SK-N-SH (cell line): ENCODE data around the gene ACVRL1. TPM values are rescaled to one million over a fixed set of nuclear protein-coding genes. Genes with fewer than 3 reads are reported as not detected.

ENCODE experiments used
- CTCF ChIA-PET: fragments of 300-600, 350-600 bp; formaldehyde crosslinking; extraction: SDS; loops from one replicate; lab custom pipeline; 2021; lab: Yijun Ruan, JAX
- POLR2A ChIA-PET: fragments of 350-600 bp; sonication (Branson Sonifier 250); formaldehyde crosslinking; extraction: SDS; loops from one replicate; lab custom pipeline; 2020; ENCODE audit warnings: antibody characterized with exemption, inconsistent platforms; lab: Yijun Ruan, JAX
- DNase-seq: peaks from one replicate; pipeline ENCODE4 v3.0.0; 2012
- H2AFZ ChIP-seq: fragments of 200-600 bp; sonication (generic); 2 replicates; pipeline ENCODE4 v1.8.1; 2016; ENCODE audit warnings: antibody characterized with exemption, mild to moderate bottlenecking, low read depth
- H3F3A ChIP-seq: fragments of 200-600 bp; sonication (generic); replicated peaks from 2 replicates; pipeline ENCODE3; 2016; ENCODE audit warnings: antibody characterized with exemption, mild to moderate bottlenecking; ENCODE audit not compliant: insufficient read depth
- H3K27ac ChIP-seq, 2 experiments: fragments of 200-500 bp in 1 of 2; fragments of 200-600 bp in 1 of 2; sonication (Bioruptor generic) in 1 of 2; sonication (generic), shearing (Covaris generic) in 1 of 2; 2 replicates each; pipeline versions ENCODE4 v1.5.1 to v1.6.1; 2014 to 2016; ENCODE audit warnings: low read depth in 2 of 2, inconsistent platforms in 1 of 2, low read length in 1 of 2, mild to moderate bottlenecking in 1 of 2, mixed read lengths in 1 of 2
- H3K27me3 ChIP-seq: fragments of 200-600 bp; sonication (generic), shearing (Covaris generic); 2 replicates; pipeline ENCODE4 v1.6.1; 2016; ENCODE audit warnings: mixed run types; ENCODE audit not compliant: insufficient read depth
- H3K36me3 ChIP-seq, 2 experiments: fragments of 200-500 bp in 1 of 2; fragments of 200-600 bp in 1 of 2; sonication (Bioruptor generic) in 1 of 2; sonication (generic) in 1 of 2; replicated peaks in 1 of 2; 2 replicates each; pipeline versions ENCODE3 to v1.5.1; 2014 to 2016; ENCODE audit warnings: low read length in 1 of 2, mild to moderate bottlenecking in 1 of 2; ENCODE audit not compliant: insufficient read depth in 2 of 2, control insufficient read depth in 1 of 2
- H3K4me1 ChIP-seq, 2 experiments: fragments of 200-500 bp in 1 of 2; fragments of 200-600 bp in 1 of 2; sonication (Bioruptor generic) in 1 of 2; sonication (generic), shearing (Covaris generic) in 1 of 2; 2 replicates each; pipeline versions ENCODE4 v1.5.1 to v1.6.1; 2014 to 2016; ENCODE audit warnings: low read depth in 1 of 2, low read length in 1 of 2, mixed run types in 1 of 2; ENCODE audit not compliant: insufficient read depth in 2 of 2, control insufficient read depth in 1 of 2
- H3K4me2 ChIP-seq: fragments of 200-600 bp; sonication (generic), shearing (Covaris generic); 2 replicates; pipeline ENCODE4 v1.6.1; 2017; ENCODE audit warnings: mixed run types
- H3K4me3 ChIP-seq, 2 experiments: fragments of 200-500 bp in 1 of 2; fragments of 200-600 bp in 1 of 2; sonication (Bioruptor generic) in 1 of 2; sonication (generic), shearing (Covaris generic) in 1 of 2; 2 replicates each; pipeline versions ENCODE4 v1.5.1 to v1.8.1; 2014 to 2016; ENCODE audit warnings: low read depth in 2 of 2, inconsistent platforms in 1 of 2, low read length in 1 of 2, mild to moderate bottlenecking in 1 of 2, mixed read lengths in 1 of 2, moderate library complexity in 1 of 2
- H3K79me2 ChIP-seq: fragments of 200-600 bp; sonication (generic); 2 replicates; pipeline ENCODE4 v1.8.1; 2017; ENCODE audit warnings: mild to moderate bottlenecking; ENCODE audit not compliant: insufficient read depth
- H3K9ac ChIP-seq: fragments of 200-600 bp; sonication (generic); 2 replicates; pipeline ENCODE4 v1.6.1; 2017; ENCODE audit warnings: mixed run types
- H3K9me2 ChIP-seq: fragments of 200-600 bp; sonication (generic); 2 replicates; pipeline ENCODE4 v1.6.1; 2017; ENCODE audit warnings: mixed run types
- H3K9me3 ChIP-seq: fragments of 200-600 bp; sonication (generic); 2 replicates; pipeline ENCODE4 v1.6.1; 2017; ENCODE audit warnings: mixed run types, mild to moderate bottlenecking, moderate library complexity
- H4K20me1 ChIP-seq: fragments of 200-600 bp; sonication (generic); 2 replicates; pipeline ENCODE4 v1.6.1; 2017; ENCODE audit warnings: mild to moderate bottlenecking, mixed run types; ENCODE audit not compliant: insufficient read depth
- CHD2 ChIP-seq: fragments of 150-350 bp; IDR thresholded peaks from 2 replicates; pipeline ENCODE4 v1.6.1; 2018; ENCODE audit warnings: low read length; ENCODE audit not compliant: partially characterized antibody
- CTCF ChIP-seq: fragments of 200-600 bp; sonication (generic); IDR thresholded peaks from 2 replicates; pipeline ENCODE4 v1.6.1; 2017; ENCODE audit warnings: antibody characterized with exemption, mild to moderate bottlenecking, moderate library complexity
- EP300 ChIP-seq, 2 experiments: IDR thresholded peaks; 2 replicates each; pipeline versions ENCODE4 v1.4.0 to v1.6.1; 2012; ENCODE audit warnings: borderline replicate concordance in 1 of 2, low read depth in 1 of 2, low read length in 1 of 2
- FOSL2 ChIP-seq: IDR thresholded peaks from 2 replicates; pipeline ENCODE4 v1.4.0; 2012; ENCODE audit warnings: low read depth, mild to moderate bottlenecking, moderate library complexity, borderline replicate concordance
- FOXJ3 ChIP-seq: sonication (generic); formaldehyde crosslinking; IDR thresholded peaks from 2 replicates; pipeline ENCODE4 v1.5.1; 2020; ENCODE audit warnings: mild to moderate bottlenecking, missing genetic modification reagents
- GABPA ChIP-seq: IDR thresholded peaks from 2 replicates; pipeline ENCODE4 v1.4.0; 2012; ENCODE audit warnings: low read depth, mild to moderate bottlenecking
- MEF2A ChIP-seq: IDR thresholded peaks from 2 replicates; pipeline ENCODE4 v1.4.0; 2012; ENCODE audit warnings: low read depth, borderline replicate concordance
- NFIC ChIP-seq: IDR thresholded peaks from 2 replicates; pipeline ENCODE4 v1.4.0; 2012; ENCODE audit warnings: borderline replicate concordance
- PBX3 ChIP-seq: IDR thresholded peaks from 2 replicates; pipeline ENCODE4; 2012
- RFX5 ChIP-seq: IDR thresholded peaks from 2 replicates; pipeline ENCODE4 v1.6.1; 2012; ENCODE audit warnings: mild to moderate bottlenecking, improper control_type of control experiment, low read length
- RXRA ChIP-seq: IDR thresholded peaks from 2 replicates; pipeline ENCODE4 v1.4.0; 2012; ENCODE audit warnings: low read depth, mild to moderate bottlenecking, borderline replicate concordance
- TCF12 ChIP-seq: IDR thresholded peaks from 2 replicates; pipeline ENCODE4 v1.4.0; 2012
- WGBS: methylation state at CpG from one replicate; pipeline ENCODE4 v1.1.6; 2017; ENCODE audit warnings: low lambda C conversion rate; 5-methylcytosine and 5-hydroxymethylcytosine counted together
- polyA plus RNA-seq, 3 experiments: library from polyadenylated mRNA; depleted of rRNA; stranded (reverse); fragments of >200 nt; gene quantifications; 2 replicates each; pipeline ENCODE4 v1.2.3, GENCODE V29; 2012
- TF ChIP-seq, protein P1 (sequence below): fragments of 150-350 bp; IDR thresholded peaks from 2 replicates; pipeline ENCODE4 v1.6.1; 2017; ENCODE audit warnings: antibody characterized with exemption, low read length, low read depth, borderline replicate concordance
- TF ChIP-seq, protein P2 (sequence below): IDR thresholded peaks from 2 replicates; pipeline ENCODE4 v1.4.0; 2012; ENCODE audit warnings: low read depth

ACVRL1 gene
- polyA plus RNA-seq, 1 of the 3 experiments (the other 2 are of a cell fraction) = 0.07 TPM

DNA sequence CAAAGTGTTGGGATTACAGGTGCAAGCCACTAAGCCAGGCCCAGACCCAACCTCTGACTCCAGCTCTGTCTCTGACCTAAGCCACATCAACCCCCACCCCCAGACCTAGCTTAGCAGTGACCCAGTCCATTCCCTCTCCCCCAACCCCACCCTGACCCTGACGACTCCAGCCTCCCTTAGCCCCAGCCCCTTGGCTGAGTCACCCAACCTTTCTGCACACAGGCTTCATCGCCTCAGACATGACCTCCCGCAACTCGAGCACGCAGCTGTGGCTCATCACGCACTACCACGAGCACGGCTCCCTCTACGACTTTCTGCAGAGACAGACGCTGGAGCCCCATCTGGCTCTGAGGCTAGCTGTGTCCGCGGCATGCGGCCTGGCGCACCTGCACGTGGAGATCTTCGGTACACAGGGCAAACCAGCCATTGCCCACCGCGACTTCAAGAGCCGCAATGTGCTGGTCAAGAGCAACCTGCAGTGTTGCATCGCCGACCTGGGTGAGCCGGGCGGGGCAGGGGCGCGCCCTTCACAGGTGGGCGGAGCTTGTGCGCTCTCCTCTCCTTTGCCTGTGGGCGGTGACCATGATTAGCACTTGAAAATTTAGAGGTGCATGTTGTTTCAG, 7.8 kb downstream of the ACVRL1 start:
- Histone ChIP-seq H3K36me3 (no peaks in the 10 kb centered on the region), H3K9ac (no peak overlapping the region), H4K20me1 (no peaks in the 10 kb centered on the region), H3K4me3 (no peak overlapping the region), H3K4me1 (peaks cover 0 to 88% of the 10 kb centered on the region in 2 experiments; a peak in 2 of 4 replicates), H3K4me2 (no peak overlapping the region), H3K27ac (peak overlapping the region in 1 of 2 experiments; percentile 39; a peak in 1 of 4 replicates), H3K27me3 (no peaks in the 10 kb centered on the region), H2AFZ (no peak overlapping the region), H3F3A (no peaks in the 10 kb centered on the region), H3K9me2 (no peaks in the 10 kb centered on the region), H3K79me2 (no peaks in the 10 kb centered on the region), H3K9me3 (no peaks in the 10 kb centered on the region)
- 93% methylated on average over 26 of the region's 28 CpGs for WGBS
- peak; percentile 16 for DNase-seq
- TF ChIP-seq EP300 (IDR thresholded peaks at IDR 0.05; ENCODE audit: borderline replicate concordance in 1 of 2, low read depth in 1 of 2, low read length in 1 of 2) (no peak), CTCF (no peak), RFX5 (no peak), GABPA (no peak), TCF12 (no peak), PBX3 (no peak), MEF2A (no peak), RXRA (no peak), FOXJ3 (CRISPR knock-in tag) (no peak), NFIC (no peak), CHD2 (no peak), FOSL2 (no peak)
- TF ChIP-seq, protein P1, sequence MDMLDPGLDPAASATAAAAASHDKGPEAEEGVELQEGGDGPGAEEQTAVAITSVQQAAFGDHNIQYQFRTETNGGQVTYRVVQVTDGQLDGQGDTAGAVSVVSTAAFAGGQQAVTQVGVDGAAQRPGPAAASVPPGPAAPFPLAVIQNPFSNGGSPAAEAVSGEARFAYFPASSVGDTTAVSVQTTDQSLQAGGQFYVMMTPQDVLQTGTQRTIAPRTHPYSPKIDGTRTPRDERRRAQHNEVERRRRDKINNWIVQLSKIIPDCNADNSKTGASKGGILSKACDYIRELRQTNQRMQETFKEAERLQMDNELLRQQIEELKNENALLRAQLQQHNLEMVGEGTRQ = no peak
- TF ChIP-seq, protein P2, sequence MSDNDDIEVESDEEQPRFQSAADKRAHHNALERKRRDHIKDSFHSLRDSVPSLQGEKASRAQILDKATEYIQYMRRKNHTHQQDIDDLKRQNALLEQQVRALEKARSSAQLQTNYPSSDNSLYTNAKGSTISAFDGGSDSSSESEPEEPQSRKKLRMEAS = no peak
- ChIA-PET CTCF (interaction anchor here (0.7 to 6.0 kb wide), 11 partner anchors 7 to 110 kb away, joined by 3 to 28 read pairs (median 3); no protein-coding TSS in a partner anchor), POLR2A (no interaction called here)
